GM23248 (cell line): ENCODE data around the gene MYL7. TPM values are rescaled to one million over a fixed set of nuclear protein-coding genes. Genes with fewer than 3 reads are reported as not detected.

Experiments
- DNase-seq: peaks from one replicate; pipeline ENCODE4 v3.0.0-alpha.2; 2015
- H2AFZ ChIP-seq: fragments of 200-600 bp; sonication (generic); 2 replicates; pipeline ENCODE4 v1.6.1; 2016; ENCODE audit warnings: antibody characterized with exemption
- H3F3A ChIP-seq: fragments of 200-600 bp; sonication (generic); 2 replicates; pipeline ENCODE4 v1.6.1; 2016; ENCODE audit warnings: mild to moderate bottlenecking, antibody characterized with exemption, mixed run types; ENCODE audit not compliant: insufficient read depth
- H3K27ac ChIP-seq: fragments of 200-600 bp; sonication (generic); 2 replicates; pipeline ENCODE4 v1.5.1; 2016; ENCODE audit warnings: mild to moderate bottlenecking
- H3K27me3 ChIP-seq: fragments of 200-600 bp; sonication (generic); replicated peaks from 2 replicates; pipeline ENCODE4 v1.6.1; 2016; ENCODE audit warnings: mild to moderate bottlenecking; ENCODE audit not compliant: insufficient read depth
- H3K36me3 ChIP-seq: fragments of 200-600 bp; sonication (generic); 2 replicates; pipeline ENCODE4 v1.6.1; 2016; ENCODE audit warnings: low read depth, mild to moderate bottlenecking
- H3K4me1 ChIP-seq: fragments of 200-600 bp; sonication (generic); 2 replicates; pipeline ENCODE4 v1.6.1; 2016; ENCODE audit warnings: mild to moderate bottlenecking; ENCODE audit not compliant: insufficient read depth
- H3K4me2 ChIP-seq: fragments of 200-600 bp; sonication (generic); one replicate; pipeline ENCODE4 v1.6.1; 2016; ENCODE audit warnings: mild to moderate bottlenecking; ENCODE audit not compliant: unreplicated experiment
- H3K4me3 ChIP-seq: fragments of 200-600 bp; sonication (generic); 2 replicates; pipeline ENCODE4 v1.5.1; 2016; ENCODE audit warnings: mild to moderate bottlenecking
- H3K79me2 ChIP-seq: fragments of 200-600 bp; sonication (generic); 2 replicates; pipeline ENCODE4 v1.6.1; 2016; ENCODE audit warnings: mild to moderate bottlenecking; ENCODE audit not compliant: insufficient read depth
- H3K9ac ChIP-seq: fragments of 200-600 bp; sonication (generic); 2 replicates; pipeline ENCODE4 v1.6.1; 2016; ENCODE audit warnings: mild to moderate bottlenecking
- H3K9me2 ChIP-seq: fragments of 200-600 bp; sonication (generic); 2 replicates; pipeline ENCODE4 v1.6.1; 2016; ENCODE audit warnings: mixed run types, mild to moderate bottlenecking, moderate library complexity; ENCODE audit not compliant: insufficient read depth
- H3K9me3 ChIP-seq: fragments of 200-600 bp; sonication (generic); one replicate; pipeline ENCODE4 v1.6.1; 2017; ENCODE audit warnings: low read depth
- H4K20me1 ChIP-seq: fragments of 200-600 bp; sonication (generic); 2 replicates; pipeline ENCODE4 v1.6.0; 2016; ENCODE audit not compliant: insufficient read depth
- EZH2 ChIP-seq: fragments of 200-600 bp; sonication (generic); IDR thresholded peaks from 2 replicates; pipeline ENCODE4 v1.6.1; 2018; ENCODE audit warnings: antibody characterized with exemption, mild to moderate bottlenecking; ENCODE audit not compliant: insufficient read depth, poor library complexity, severe bottlenecking
- EZH2phosphoT487 ChIP-seq: fragments of 200-600 bp; sonication (generic); IDR thresholded peaks from 2 replicates; pipeline ENCODE4 v1.6.1; 2018; ENCODE audit warnings: antibody characterized with exemption, moderate library complexity, mild to moderate bottlenecking, low read depth; ENCODE audit not compliant: insufficient read depth
- WGBS, 2 experiments: methylation state at CpG; one replicate each; pipeline ENCODE4 v1.1.6; 2015 to 2017; ENCODE audit warnings: low lambda C conversion rate in 2 of 2, low coverage in 1 of 2; ENCODE audit errors: missing lambda C conversion rate in 2 of 2; 5-methylcytosine and 5-hydroxymethylcytosine counted together
- in situ Hi-C: fragments of 300-500 bp; cut with MboI; formaldehyde crosslinking; loops from 2 replicates; pipeline ENCODE4 v1.15.0; 2020
- polyA plus RNA-seq: library from polyadenylated mRNA; unstranded; fragments of >200 nt; fragmentation: Nextera tagmentation; extraction: Ambion mirVana; gene quantifications from 2 replicates; pipeline ENCODE4 v1.2.1, GENCODE V29; 2016
- total RNA-seq: library from RNA; depleted of rRNA; stranded (reverse); fragments of >200 nt; shearing (Covaris generic); gene quantifications from 2 replicates; pipeline ENCODE4 v1.2.3, GENCODE V29; 2014

The MYL7 gene
- total and polyA plus RNA-seq, 2 experiments from 2014 or later: not detected

DNA sequence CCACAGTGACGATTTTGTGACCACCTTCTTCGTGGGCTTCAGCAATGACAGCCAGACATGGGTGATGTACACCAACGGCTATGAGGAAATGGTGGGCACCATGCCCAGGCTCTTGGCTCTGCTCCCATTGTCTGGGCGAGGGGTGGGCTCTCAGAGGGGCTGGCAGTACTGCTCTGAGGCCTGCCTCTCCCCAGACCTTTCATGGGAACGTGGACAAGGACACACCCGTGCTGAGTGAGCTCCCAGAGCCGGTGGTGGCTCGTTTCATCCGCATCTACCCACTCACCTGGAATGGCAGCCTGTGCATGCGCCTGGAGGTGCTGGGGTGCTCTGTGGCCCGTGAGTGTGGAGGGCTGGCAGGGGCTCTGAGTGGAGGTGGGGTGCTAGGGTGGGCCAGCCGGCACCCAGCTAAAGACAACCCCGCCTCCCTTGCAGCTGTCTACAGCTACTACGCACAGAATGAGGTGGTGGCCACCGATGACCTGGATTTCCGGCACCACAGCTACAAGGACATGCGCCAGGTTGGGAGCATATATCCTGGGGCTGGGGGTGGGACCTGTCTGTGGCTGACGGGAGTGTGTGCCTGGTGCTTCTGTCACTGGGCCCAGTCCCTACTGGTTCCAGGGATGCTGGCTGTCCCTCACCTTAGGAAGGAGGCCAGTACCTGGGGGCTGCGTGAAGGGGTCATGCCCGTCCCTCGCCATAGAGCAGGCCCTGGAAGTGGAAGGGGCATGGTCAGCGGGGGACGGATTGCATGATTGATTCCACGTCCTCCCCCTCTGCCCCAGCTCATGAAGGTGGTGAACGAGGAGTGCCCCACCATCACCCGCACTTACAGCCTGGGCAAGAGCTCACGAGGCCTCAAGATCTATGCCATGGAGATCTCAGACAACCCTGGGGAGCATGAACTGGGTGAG is 30.2 kb downstream of the MYL7 start:
- no peak for DNase-seq
- no peaks in the 10 kb centered on the region for H3K9me2 ChIP-seq
- no peaks in the 10 kb centered on the region for H3K27me3 ChIP-seq
- no peaks in the 10 kb centered on the region for H4K20me1 ChIP-seq
- H3K9me3 ChIP-seq: no peaks in the 10 kb centered on the region
- no peaks in the 10 kb centered on the region for H3K36me3 ChIP-seq
- peaks cover 9% of the 10 kb centered on the region for H3K4me1 ChIP-seq
- no peak overlapping the region for H3K27ac ChIP-seq
- no peak overlapping the region for H3K4me3 ChIP-seq
- no peak overlapping the region for H3K9ac ChIP-seq
- 77 to 80% methylated on average over 25 to 27 of the region's 27 CpGs for WGBS, 2 experiments
- H3K79me2 ChIP-seq: peaks cover 19% of the 10 kb centered on the region
- in situ Hi-C loops: no loop called here
- no peak overlapping the region for H3K4me2 ChIP-seq
- no peak for TF ChIP-seq EZH2phosphoT487
- TF ChIP-seq EZH2: no peak
- H3F3A ChIP-seq: no peaks in the 10 kb centered on the region
- H2AFZ ChIP-seq: no peak overlapping the region

GRCh38 chr7:44109991-44110390 is 31.1 kb downstream of the MYL7 start:
- H3K79me2 ChIP-seq: peaks cover 26% of the 10 kb centered on the region
- no peaks in the 10 kb centered on the region for H3K9me3 ChIP-seq
- no peak overlapping the region for H3K9ac ChIP-seq
- no peaks in the 10 kb centered on the region for H4K20me1 ChIP-seq
- no peak overlapping the region for H3K4me2 ChIP-seq
- H3K4me3 ChIP-seq: no peak overlapping the region
- no peak for TF ChIP-seq EZH2
- no peak for TF ChIP-seq EZH2phosphoT487
- no peak overlapping the region for H3K27ac ChIP-seq
- peaks cover 19% of the 10 kb centered on the region for H3K4me1 ChIP-seq
- H3K9me2 ChIP-seq: no peaks in the 10 kb centered on the region
- H3F3A ChIP-seq: no peaks in the 10 kb centered on the region
- no peaks in the 10 kb centered on the region for H3K27me3 ChIP-seq
- 83 to 85% methylated on average over 13 to 18 of the region's 18 CpGs for WGBS, 2 experiments
- H3K36me3 ChIP-seq: no peaks in the 10 kb centered on the region
- DNase-seq: no peak
- no peak overlapping the region for H2AFZ ChIP-seq
- in situ Hi-C loops: no loop called here

DNA sequence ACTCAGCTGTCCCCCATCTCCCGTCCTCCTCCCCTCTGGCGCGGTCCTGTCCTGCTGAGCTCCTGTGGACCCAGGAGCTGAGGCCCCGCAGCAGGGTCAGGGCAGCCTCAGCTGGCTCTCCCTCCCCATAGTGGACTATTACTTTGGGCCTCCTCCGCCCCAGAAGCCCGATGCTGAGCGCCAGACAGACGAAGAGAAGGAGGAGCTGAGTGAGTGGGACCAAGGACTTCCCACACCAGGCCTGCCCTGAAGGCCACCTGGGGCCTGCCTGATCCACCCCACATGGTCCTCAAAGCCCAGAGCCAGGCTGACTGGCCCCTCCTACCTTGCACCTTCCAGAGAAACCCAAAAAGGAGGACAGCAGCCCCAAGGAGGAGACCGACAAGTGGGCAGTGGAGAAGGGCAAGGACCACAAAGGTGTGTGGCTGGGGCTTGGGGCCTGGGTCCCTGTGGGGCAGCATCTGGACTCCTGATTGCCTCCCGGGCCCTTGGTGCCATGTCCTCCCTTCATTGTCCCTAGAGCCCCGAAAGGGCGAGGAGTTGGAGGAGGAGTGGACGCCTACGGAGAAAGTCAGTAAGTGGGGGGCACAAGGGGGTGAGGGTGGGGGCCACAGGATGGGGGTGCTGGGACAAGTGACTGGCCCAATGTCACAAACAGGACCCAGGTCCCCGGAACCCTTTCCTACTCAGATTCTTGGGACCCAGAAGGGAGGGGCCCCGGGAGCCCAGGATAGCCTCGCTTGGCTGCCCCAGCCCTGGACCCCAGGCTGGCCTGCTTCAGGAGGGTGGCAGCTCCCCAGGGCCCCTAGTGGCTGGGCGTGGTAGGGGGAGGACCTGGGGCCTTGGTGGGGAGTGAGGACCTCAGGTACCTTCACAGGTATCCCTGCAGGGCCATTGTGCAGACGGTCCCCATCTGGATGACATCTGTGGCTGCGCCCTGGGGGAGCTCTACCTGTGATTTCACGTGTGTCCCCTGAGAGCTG is 32.1 kb downstream of the MYL7 start:
- Histone ChIP-seq H2AFZ (no peak overlapping the region), H3F3A (no peaks in the 10 kb centered on the region), H3K9ac (no peak overlapping the region), H4K20me1 (no peaks in the 10 kb centered on the region), H3K27ac (no peak overlapping the region), H3K79me2 (peaks cover 26% of the 10 kb centered on the region), H3K27me3 (no peaks in the 10 kb centered on the region), H3K9me3 (no peaks in the 10 kb centered on the region), H3K4me1 (peaks cover 20% of the 10 kb centered on the region), H3K4me2 (no peak overlapping the region), H3K4me3 (no peak overlapping the region), H3K36me3 (no peaks in the 10 kb centered on the region), H3K9me2 (no peaks in the 10 kb centered on the region)
- in situ Hi-C loops: no loop called here
- no peak for TF ChIP-seq EZH2phosphoT487
- TF ChIP-seq EZH2: no peak
- 79 to 80% methylated on average over 15 to 21 of the region's 21 CpGs for WGBS, 2 experiments
- no peak for DNase-seq

DNA sequence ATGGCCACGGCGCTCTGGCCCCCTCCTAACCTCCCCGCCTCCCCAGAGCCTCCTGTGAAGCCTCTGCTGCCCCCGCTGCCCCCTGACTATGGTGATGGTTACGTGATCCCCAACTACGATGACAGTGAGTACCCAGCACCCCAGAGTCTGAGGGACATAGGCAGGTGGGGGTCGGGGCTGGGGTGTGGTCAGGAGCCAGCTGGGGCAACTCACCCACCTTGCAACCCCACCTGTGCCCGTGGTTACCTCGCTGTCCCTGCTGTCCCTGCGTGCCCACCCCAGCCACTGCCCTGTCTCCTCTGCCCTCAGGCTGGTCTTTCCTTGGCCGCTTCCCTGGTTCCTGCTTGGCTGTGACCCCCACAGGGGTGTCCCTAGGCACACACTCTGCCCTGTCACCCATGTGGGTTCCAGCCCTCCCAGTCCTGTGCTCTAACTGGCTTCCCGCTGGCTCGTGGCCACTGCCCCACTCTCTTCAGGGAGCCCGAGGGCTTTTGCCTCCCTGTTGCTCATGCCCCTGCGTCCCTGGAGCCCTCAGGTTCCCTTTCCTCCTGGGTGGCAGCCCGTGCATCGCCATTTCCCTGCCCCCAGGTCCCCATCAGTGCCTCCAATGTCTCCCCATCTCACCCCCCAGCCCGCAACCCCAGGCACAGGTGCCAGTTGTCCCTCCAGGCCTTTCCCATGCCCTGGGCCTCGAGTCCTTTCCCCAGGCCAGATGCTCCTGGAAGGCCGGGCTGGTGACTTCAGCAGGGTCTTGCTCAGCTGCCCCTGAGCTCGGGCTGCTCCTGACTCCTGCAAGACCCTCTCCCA is 33.0 kb downstream of the MYL7 start:
- in situ Hi-C loops: no loop called here
- DNase-seq: no peak
- H3K4me3 ChIP-seq: no peak overlapping the region
- no peak overlapping the region for H3K27ac ChIP-seq
- TF ChIP-seq EZH2 (no peak), EZH2phosphoT487 (no peak)
- no peaks in the 10 kb centered on the region for H3K36me3 ChIP-seq
- no peaks in the 10 kb centered on the region for H4K20me1 ChIP-seq
- WGBS, 2 experiments: 84 to 96% methylated on average over 14 to 21 of the region's 21 CpGs
- no peaks in the 10 kb centered on the region for H3K27me3 ChIP-seq
- peaks cover 6% of the 10 kb centered on the region; the same call in 1 of the 2 replicates for H3F3A ChIP-seq
- no peak overlapping the region for H2AFZ ChIP-seq
- no peak overlapping the region for H3K9ac ChIP-seq
- peaks cover 26% of the 10 kb centered on the region for H3K79me2 ChIP-seq
- H3K4me2 ChIP-seq: no peak overlapping the region
- H3K4me1 ChIP-seq: peaks cover 20% of the 10 kb centered on the region
- no peaks in the 10 kb centered on the region for H3K9me2 ChIP-seq
- H3K9me3 ChIP-seq: no peaks in the 10 kb centered on the region
